Mononuclear cell (primary cell): ENCODE results near the gene PRTFDC1. TPM values are rescaled to one million over a fixed set of nuclear protein-coding genes. Genes with fewer than 3 reads are reported as not detected.
"Not testable (repeated sequence)": the region's sequence is repeated elsewhere in the genome, so short reads cannot be mapped to it uniquely, and the experiment has no call there.

Experiments
- H3K27me3 ChIP-seq: 2 replicates; pipeline ENCODE4 v1.6.0; 2011; ENCODE audit warnings: low read length, control low read depth; ENCODE audit not compliant: insufficient read depth
- H3K4me1 ChIP-seq: 2 replicates; pipeline ENCODE4 v1.5.1; 2011; ENCODE audit warnings: mild to moderate bottlenecking, low read length, control low read depth; ENCODE audit not compliant: insufficient read depth
- H3K4me3 ChIP-seq: 2 replicates; pipeline ENCODE4 v1.5.1; 2011; ENCODE audit warnings: mild to moderate bottlenecking, low read length, moderate library complexity
- H3K9me3 ChIP-seq: 2 replicates; pipeline ENCODE4 v1.5.1; 2011; ENCODE audit warnings: low read depth, mild to moderate bottlenecking, control low read depth, low read length
- total RNA-seq: library from RNA; depleted of rRNA; stranded (reverse); fragments of >200 nt; gene quantifications from one replicate; pipeline ENCODE4 v1.2.3, GENCODE V29; 2012

PRTFDC1 gene
- total RNA-seq, 1 donor: 3.0 TPM

GRCh38 chr10:24928163-24928562, 24.2 kb downstream of the PRTFDC1 start:
- Histone ChIP-seq H3K4me1 (no peaks in the 10 kb centered on the region), H3K4me3 (no peak overlapping the region), H3K27me3 (no peaks in the 10 kb centered on the region), H3K9me3 (no peaks in the 10 kb centered on the region)

- no peaks in the 10 kb centered on the region for H3K4me1 ChIP-seq
- no peaks in the 10 kb centered on the region for H3K27me3 ChIP-seq
- H3K4me3 ChIP-seq: no peak overlapping the region
- no peaks in the 10 kb centered on the region for H3K9me3 ChIP-seq
Observed at GRCh38 chr10:24926557-24926956, 25.8 kb downstream of the PRTFDC1 start.

GRCh38 chr10:24925799-24926198, 26.6 kb downstream of the PRTFDC1 start:
- peaks cover 6% of the 10 kb centered on the region for H3K4me1 ChIP-seq
- no peak overlapping the region for H3K4me3 ChIP-seq
- H3K27me3 ChIP-seq: no peaks in the 10 kb centered on the region
- H3K9me3 ChIP-seq: no peaks in the 10 kb centered on the region

- H3K27me3 ChIP-seq, H3K4me3 ChIP-seq, H3K9me3 ChIP-seq, H3K4me1 ChIP-seq: not testable (repeated sequence)
Observed at GRCh38 chr10:24924483-24924882, 27.9 kb downstream of the PRTFDC1 start.

- H3K4me1 ChIP-seq, H3K4me3 ChIP-seq, H3K27me3 ChIP-seq, H3K9me3 ChIP-seq: not testable (repeated sequence)
Observed at GRCh38 chr10:24922222-24922868, 30.1 kb downstream of the PRTFDC1 start.

- Histone ChIP-seq H3K9me3 (no peaks in the 10 kb centered on the region), H3K27me3 (no peaks in the 10 kb centered on the region), H3K4me1 (peaks cover 6% of the 10 kb centered on the region), H3K4me3 (no peak overlapping the region)
Observed at GRCh38 chr10:24920907-24921881, 31.2 kb downstream of the PRTFDC1 start.

- not testable (repeated sequence) for H3K4me3 ChIP-seq, H3K4me1 ChIP-seq, H3K27me3 ChIP-seq, H3K9me3 ChIP-seq
Observed at GRCh38 chr10:24920192-24920591, 32.2 kb downstream of the PRTFDC1 start.

- H3K9me3 ChIP-seq, H3K4me1 ChIP-seq, H3K4me3 ChIP-seq: not testable (repeated sequence)
Observed at GRCh38 chr10:24919629-24920028, 32.8 kb downstream of the PRTFDC1 start.

GRCh38 chr10:24917979-24918378, 34.4 kb downstream of the PRTFDC1 start:
- Histone ChIP-seq H3K9me3 (no peaks in the 10 kb centered on the region), H3K4me3 (no peak overlapping the region), H3K27me3 (no peaks in the 10 kb centered on the region), H3K4me1 (peaks cover 6% of the 10 kb centered on the region)

More at GRCh38 chr10:24919629-24920028, 32.8 kb downstream of the PRTFDC1 start:
- H3K27me3 ChIP-seq: not testable (repeated sequence)

- no peak overlapping the region for H3K4me3 ChIP-seq
- no peaks in the 10 kb centered on the region for H3K27me3 ChIP-seq
- H3K4me1 ChIP-seq: peaks cover 8% of the 10 kb centered on the region
- H3K9me3 ChIP-seq: no peaks in the 10 kb centered on the region
Observed at GRCh38 chr10:24917493-24917892, 34.9 kb downstream of the PRTFDC1 start.

- no peaks in the 10 kb centered on the region for H3K9me3 ChIP-seq
- H3K4me3 ChIP-seq: no peak overlapping the region
- peaks cover 17% of the 10 kb centered on the region for H3K4me1 ChIP-seq
- no peaks in the 10 kb centered on the region for H3K27me3 ChIP-seq
Observed at GRCh38 chr10:24916365-24916764, 36.0 kb downstream of the PRTFDC1 start.

- no peaks in the 10 kb centered on the region for H3K9me3 ChIP-seq
- peaks cover 15% of the 10 kb centered on the region for H3K4me1 ChIP-seq
- no peak overlapping the region for H3K4me3 ChIP-seq
- no peaks in the 10 kb centered on the region for H3K27me3 ChIP-seq
Observed at GRCh38 chr10:24915304-24915703, 37.1 kb downstream of the PRTFDC1 start.

- Histone ChIP-seq H3K9me3 (no peaks in the 10 kb centered on the region), H3K27me3 (no peaks in the 10 kb centered on the region), H3K4me1 (peaks cover 15% of the 10 kb centered on the region), H3K4me3 (no peak overlapping the region)
Observed at GRCh38 chr10:24914148-24914547, 38.3 kb downstream of the PRTFDC1 start.

- no peaks in the 10 kb centered on the region for H3K27me3 ChIP-seq
- peaks cover 15% of the 10 kb centered on the region for H3K4me1 ChIP-seq
- H3K4me3 ChIP-seq: no peak overlapping the region
- H3K9me3 ChIP-seq: no peaks in the 10 kb centered on the region
Observed at GRCh38 chr10:24912215-24912614, 40.2 kb downstream of the PRTFDC1 start.

GRCh38 chr10:24911029-24911428, 41.4 kb downstream of the PRTFDC1 start:
- no peaks in the 10 kb centered on the region for H3K27me3 ChIP-seq
- no peaks in the 10 kb centered on the region for H3K9me3 ChIP-seq
- H3K4me3 ChIP-seq: no peak overlapping the region
- H3K4me1 ChIP-seq: peaks cover 15% of the 10 kb centered on the region
